ENCODE data around the gene PPFIA3.
"Not testable (repeated sequence)": the region's sequence is repeated elsewhere in the genome, so short reads cannot be mapped to it uniquely, and the experiment has no call there.

Gene PPFIA3

GRCh38 chr19:49125025-49125731 lies 5.8 kb downstream of the PPFIA3 start:
- DNase-seq (ENCODE audit: low read depth in 2 of 2) = no peak

- DNase-seq (ENCODE audit: low read depth in 2 of 2) = no peak
Measured at GRCh38 chr19:49126575-49126974, 7.2 kb downstream of the PPFIA3 start.

DNA sequence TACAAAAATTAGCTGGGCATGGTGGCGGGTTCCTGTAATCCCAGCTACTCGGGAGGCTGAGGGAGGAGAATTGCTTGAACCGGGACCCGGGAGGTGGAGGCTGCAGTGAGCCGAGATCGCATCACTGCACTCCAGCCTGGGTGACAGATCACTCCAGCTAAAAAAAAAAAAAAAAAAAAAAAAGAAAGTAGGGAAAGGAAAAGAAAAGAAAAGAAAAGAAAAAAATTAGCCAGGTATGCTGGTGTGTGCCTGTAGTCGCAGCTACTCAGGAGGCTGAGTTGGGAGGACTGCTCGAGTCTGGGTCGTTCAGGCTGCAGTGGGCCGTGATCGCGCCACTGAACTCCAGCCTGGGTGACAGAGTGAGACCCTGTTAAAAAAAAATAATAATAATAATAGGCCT lies 7.9 kb downstream of the PPFIA3 start:
- DNase-seq (ENCODE audit: low read depth in 2 of 2) = not testable (repeated sequence)

- DNase-seq (ENCODE audit: low read depth in 2 of 2) = peak; percentile 89 to 93
Measured at GRCh38 chr19:49127674-49128544, 8.6 kb downstream of the PPFIA3 start.

DNA sequence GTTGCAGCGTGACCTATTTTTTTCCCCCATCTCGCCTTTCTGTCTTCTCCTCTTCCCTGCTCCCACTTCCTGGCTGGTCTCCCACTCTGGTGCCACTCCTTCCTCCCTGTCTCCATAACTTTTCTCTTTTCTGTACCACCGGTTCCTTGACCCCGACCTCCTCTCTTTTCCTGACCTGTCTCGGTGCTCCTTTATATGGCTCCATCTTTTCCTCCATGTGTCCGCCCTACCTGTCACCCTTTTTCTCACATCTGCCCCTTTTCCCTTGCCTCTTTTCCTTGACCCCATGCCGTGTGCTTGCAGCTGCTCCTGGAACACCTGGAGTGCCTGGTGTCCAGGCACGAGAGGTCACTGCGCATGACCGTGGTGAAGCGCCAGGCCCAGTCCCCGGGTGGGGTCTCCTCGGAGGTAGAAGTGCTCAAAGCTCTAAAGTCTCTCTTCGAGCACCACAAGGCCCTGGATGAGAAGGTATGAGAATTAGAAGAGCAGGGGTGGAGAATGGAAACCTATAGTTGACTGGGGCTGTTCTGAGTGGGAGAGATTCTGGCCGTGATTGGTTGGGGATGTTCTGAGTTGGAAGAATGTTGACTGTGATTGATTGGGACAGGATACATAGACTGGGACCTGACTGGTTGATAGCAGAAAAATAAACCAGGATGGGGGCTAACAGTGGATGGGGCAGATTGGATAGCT lies 9.3 kb downstream of the PPFIA3 start:
- DNase-seq (ENCODE audit: low read depth in 2 of 2) = no peak

- no peak for DNase-seq (ENCODE audit: low read depth in 2 of 2)
Measured at GRCh38 chr19:49129238-49129583, 9.9 kb downstream of the PPFIA3 start.

GRCh38 chr19:49130325-49130724 lies 11.0 kb downstream of the PPFIA3 start:
- DNase-seq (ENCODE audit: low read depth in 2 of 2) = no peak

GRCh38 chr19:49132974-49133609 lies 13.7 kb downstream of the PPFIA3 start:
- no peak for DNase-seq (ENCODE audit: low read depth in 2 of 2)

DNA sequence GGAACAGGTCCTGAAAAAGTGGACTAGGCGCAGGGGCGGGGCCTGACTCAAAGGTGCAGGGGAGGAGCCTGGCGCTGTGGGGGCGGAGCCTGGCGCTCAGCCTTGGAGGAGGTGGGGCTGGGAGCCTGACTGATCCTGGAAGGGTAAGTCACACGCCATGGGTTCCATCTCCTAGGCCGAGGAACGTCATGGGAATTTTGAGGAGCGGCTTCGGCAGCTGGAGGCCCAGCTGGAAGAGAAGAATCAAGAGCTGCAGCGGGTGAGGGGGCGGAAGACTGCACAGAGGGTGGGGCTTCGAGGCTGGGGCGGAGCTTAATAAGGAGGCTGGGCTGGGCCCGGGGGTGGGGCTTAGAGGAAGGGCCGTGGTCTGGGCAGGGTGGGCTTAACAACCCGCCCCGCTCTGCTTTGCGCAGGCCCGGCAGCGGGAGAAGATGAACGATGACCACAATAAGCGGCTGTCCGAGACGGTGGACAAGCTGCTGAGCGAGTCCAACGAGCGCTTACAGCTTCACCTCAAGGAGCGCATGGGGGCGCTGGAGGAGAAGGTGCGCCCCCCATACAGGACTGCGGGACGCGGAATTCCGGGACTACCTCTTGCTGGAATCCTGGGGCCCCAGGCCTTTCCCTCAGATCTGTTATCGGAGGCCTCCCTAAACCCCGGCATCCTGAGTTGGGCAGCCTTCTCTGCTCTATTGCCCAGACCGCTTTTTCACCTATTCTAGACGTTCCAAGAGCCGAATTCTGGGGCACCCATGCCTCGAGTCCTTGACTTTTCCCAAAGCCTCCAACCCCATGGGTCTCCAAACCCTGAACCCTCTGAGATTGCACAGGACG lies 14.5 kb downstream of the PPFIA3 start:
- DNase-seq (ENCODE audit: low read depth in 2 of 2) = no peak

GRCh38 chr19:49135686-49136085 lies 16.3 kb downstream of the PPFIA3 start:
- DNase-seq (ENCODE audit: low read depth in 2 of 2) = no peak

GRCh38 chr19:49136771-49137171 lies 17.4 kb downstream of the PPFIA3 start:
- DNase-seq (ENCODE audit: low read depth in 2 of 2) = no peak

DNA sequence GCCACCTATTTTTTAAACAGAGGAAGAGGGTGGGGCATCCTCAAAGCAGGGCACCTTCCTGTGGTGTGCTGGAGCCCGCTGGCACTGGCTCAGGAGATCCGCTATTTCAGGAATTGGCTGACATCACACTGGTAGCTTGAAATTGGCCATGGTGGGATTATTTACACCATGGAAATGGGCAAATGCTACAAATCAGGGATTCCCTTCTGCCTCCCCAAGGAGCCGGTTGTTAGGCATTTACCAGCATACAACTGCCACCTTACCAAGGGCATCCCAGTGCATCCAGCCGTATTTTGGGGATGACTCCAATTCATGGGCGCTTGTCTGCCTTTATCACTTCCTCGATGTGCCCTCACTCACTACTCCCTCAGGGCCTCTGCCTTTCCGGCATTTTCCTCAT lies 21.6 kb downstream of the PPFIA3 start:
- DNase-seq (ENCODE audit: low read depth in 2 of 2) = no peak

GRCh38 chr19:49141352-49141751 lies 22.0 kb downstream of the PPFIA3 start:
- DNase-seq (ENCODE audit: low read depth in 2 of 2) = no peak

DNA sequence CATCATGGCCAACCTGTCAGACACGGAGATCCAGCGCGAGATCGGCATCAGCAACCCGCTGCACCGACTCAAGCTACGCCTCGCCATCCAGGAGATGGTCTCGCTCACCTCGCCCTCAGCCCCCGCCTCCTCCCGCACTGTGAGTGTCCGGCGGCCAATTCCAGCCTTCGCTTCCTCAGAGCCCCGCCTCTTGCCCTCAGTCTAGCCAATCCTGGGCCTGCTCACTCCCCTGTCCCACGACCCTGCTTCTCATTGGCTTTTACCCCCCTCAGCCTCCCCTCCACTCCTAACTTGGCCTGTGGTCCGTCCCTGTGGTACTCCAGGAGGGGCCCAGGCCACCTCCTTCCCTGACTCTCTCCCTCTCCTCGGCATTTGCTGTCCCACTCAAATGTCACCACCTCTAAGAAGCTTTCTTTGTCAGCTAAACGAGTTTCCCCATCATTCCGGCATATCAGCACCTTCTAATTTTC lies 23.6 kb downstream of the PPFIA3 start:
- peak in 1 of 2 experiments; percentile 67 for DNase-seq (ENCODE audit: low read depth in 2 of 2)

- DNase-seq (ENCODE audit: low read depth in 2 of 2) = no peak
Measured at GRCh38 chr19:49145573-49146407, 26.4 kb downstream of the PPFIA3 start.

DNA sequence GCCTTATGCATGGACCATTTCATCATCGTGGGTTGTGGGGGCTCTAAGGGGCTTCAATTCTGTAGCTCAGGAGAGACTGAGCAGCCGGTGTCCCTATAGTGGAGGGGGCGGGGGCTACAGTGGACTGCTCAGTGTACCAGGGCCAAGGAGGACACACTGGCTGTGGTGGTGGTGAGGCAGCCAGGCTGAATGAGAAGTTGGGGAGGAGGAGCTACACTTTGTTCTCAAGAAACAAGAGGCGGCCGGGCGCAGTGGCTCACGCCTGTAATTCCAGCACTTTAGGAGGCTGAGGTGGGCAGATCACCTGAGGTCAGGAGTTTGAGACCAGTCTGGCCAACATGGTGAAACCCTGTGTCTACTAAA lies 27.0 kb downstream of the PPFIA3 start:
- DNase-seq (ENCODE audit: low read depth in 2 of 2) = not testable (repeated sequence)

GRCh38 chr19:49148044-49148682 lies 28.8 kb downstream of the PPFIA3 start:
- DNase-seq (ENCODE audit: low read depth in 2 of 2) = no peak

DNA sequence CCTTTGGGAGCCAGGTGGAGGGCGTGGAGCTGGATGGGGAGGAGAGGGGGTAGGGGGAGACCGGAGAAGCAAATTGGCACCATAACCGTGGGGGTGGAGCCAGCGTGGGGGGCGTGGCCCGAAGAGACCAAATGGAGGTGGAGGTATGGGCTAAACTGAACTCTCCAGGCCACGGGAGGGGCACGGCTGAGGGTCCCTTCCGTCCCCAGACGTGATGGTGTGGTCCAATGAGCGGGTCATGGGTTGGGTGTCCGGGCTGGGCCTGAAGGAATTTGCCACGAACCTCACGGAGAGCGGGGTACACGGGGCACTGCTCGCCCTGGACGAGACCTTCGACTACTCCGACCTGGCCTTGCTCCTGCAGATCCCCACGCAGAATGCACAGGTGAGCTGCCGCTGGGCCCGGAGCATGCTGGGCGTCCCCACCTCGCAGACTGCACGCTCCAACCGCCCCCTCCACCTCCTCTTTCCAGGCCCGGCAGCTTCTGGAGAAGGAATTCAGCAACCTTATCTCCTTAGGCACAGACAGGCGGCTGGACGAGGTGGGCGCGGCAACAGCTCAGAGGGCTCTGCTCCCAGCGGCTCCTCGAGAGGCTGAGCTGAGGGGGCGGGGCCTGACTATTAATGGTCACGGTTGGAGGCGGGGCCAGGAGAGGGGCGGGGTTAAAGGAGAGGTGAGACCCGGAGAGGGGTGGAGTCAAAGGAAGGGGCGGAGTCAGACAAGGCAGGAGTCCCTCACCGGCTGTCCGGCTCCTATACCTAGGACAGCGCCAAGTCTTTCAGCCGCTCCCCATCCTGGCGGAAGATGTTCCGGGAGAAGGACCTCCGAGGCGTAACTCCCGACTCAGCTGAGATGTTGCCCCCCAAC lies 29.7 kb downstream of the PPFIA3 start:
- DNase-seq (ENCODE audit: low read depth in 2 of 2) = peak; percentile 78 to 84

- peak; percentile 78 to 79 for DNase-seq (ENCODE audit: low read depth in 2 of 2)
Measured at GRCh38 chr19:49149652-49150105, 30.3 kb downstream of the PPFIA3 start.
